Heart left ventricle (tissue), 13 donors: ENCODE measurements around the gene SRPX.

Experiments
- POLR2A ChIP-seq, 2 donors: fragments of 450-650 bp; IDR thresholded peaks; one replicate each; pipeline ENCODE4 v1.6.1; 2017; ENCODE audit warnings: antibody characterized with exemption in 2 of 2, mild to moderate bottlenecking in 2 of 2, moderate library complexity in 2 of 2
- TF ChIP-seq, protein P1 (sequence below), 12 donors: fragments of 200-600 bp; sonication (generic) in 4 of 12; IDR thresholded peaks; one replicate each; pipeline versions ENCODE4 v1.5.0 to v1.8.0; 2018 to 2022; ENCODE audit warnings: antibody characterized with exemption in 12 of 12, mild to moderate bottlenecking in 5 of 12
- donor health status: ischemic (EF 13 %, LVEDD 7.1; RV severe dilation, severe dysfunction).
- donor health status: DM: no; HTN: yes; CAD: no.
- donor health status: DM: no; HTN: no; CAD: no.
- donor health status: ischemic (EF 25% LVEDD 6.9; RV normal size, moderate dysfunction).
- donor health status: ischemic (EF 25% LVEDD 5.7; RV mildly dilated, moderate dysfunction).
- donor health status: ischemic (EF 35%, LVEDD 5.7; RV mildly dilated, moderate dysfunction).
- donor health status: nonischemic (EF 11% LVEDD 7.7; RV severe dilation, severe dysfunction).
- donor health status: DM: yes; HTN: yes; CAD: no.
- donor health status: PGD.
- donor health status: ischemic (EF 29% LVEDD 5.4; RV normal size, mild dysfunction).
- donor health status: nonischemic (EF 23%, LVEDD 6.1; RV moderate dilation, normal function).

GRCh38 chrX:38189431-38190250, 31.0 kb downstream of the SRPX start:
- TF ChIP-seq, protein P1, sequence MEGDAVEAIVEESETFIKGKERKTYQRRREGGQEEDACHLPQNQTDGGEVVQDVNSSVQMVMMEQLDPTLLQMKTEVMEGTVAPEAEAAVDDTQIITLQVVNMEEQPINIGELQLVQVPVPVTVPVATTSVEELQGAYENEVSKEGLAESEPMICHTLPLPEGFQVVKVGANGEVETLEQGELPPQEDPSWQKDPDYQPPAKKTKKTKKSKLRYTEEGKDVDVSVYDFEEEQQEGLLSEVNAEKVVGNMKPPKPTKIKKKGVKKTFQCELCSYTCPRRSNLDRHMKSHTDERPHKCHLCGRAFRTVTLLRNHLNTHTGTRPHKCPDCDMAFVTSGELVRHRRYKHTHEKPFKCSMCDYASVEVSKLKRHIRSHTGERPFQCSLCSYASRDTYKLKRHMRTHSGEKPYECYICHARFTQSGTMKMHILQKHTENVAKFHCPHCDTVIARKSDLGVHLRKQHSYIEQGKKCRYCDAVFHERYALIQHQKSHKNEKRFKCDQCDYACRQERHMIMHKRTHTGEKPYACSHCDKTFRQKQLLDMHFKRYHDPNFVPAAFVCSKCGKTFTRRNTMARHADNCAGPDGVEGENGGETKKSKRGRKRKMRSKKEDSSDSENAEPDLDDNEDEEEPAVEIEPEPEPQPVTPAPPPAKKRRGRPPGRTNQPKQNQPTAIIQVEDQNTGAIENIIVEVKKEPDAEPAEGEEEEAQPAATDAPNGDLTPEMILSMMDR (IDR thresholded peaks at IDR 0.05) = no peak
- TF ChIP-seq POLR2A (IDR thresholded peaks at IDR 0.05) = no peak
